MM.1S (cell line): Measurements from ENCODE around the gene PTPRN2.

Experiments
- DNase-seq: peaks from one replicate; pipeline ENCODE4 v3.0.0-alpha.2; 2015
- H2AFZ ChIP-seq: fragments of 300-600 bp; sonication (generic); 2 replicates; pipeline ENCODE4 v1.6.0; 2016; ENCODE audit warnings: antibody characterized with exemption, low read length
- H3F3A ChIP-seq: fragments of 300-600 bp; sonication (generic); 2 replicates; pipeline ENCODE4 v1.6.1; 2016; ENCODE audit warnings: mild to moderate bottlenecking, antibody characterized with exemption, low read length, moderate library complexity, mixed read lengths; ENCODE audit not compliant: insufficient read depth
- H3K27ac ChIP-seq: fragments of 300-600 bp; sonication (generic); 2 replicates; pipeline ENCODE4 v1.5.1; 2016; ENCODE audit warnings: mild to moderate bottlenecking, low read length
- H3K27me3 ChIP-seq: fragments of 300-600 bp; sonication (generic); replicated peaks from 2 replicates; pipeline ENCODE4 v1.6.0; 2016; ENCODE audit warnings: low read length; ENCODE audit not compliant: insufficient read depth
- H3K36me3 ChIP-seq: fragments of 300-600 bp; sonication (generic); replicated peaks from 2 replicates; pipeline ENCODE4 v1.6.1; 2016; ENCODE audit warnings: mild to moderate bottlenecking, low read length, mixed read lengths; ENCODE audit not compliant: insufficient read depth
- H3K4me1 ChIP-seq: fragments of 300-600 bp; sonication (generic); 2 replicates; pipeline ENCODE4 v1.6.1; 2016; ENCODE audit warnings: low read length, mixed read lengths
- H3K4me2 ChIP-seq: fragments of 300-600 bp; sonication (generic); 2 replicates; pipeline ENCODE4 v1.6.0; 2016; ENCODE audit warnings: low read depth, low read length
- H3K4me3 ChIP-seq: fragments of 300-600 bp; sonication (generic); 2 replicates; pipeline ENCODE4 v1.5.1; 2016; ENCODE audit warnings: low read length, mixed read lengths
- H3K79me2 ChIP-seq: fragments of 300-600 bp; sonication (generic); 2 replicates; pipeline ENCODE4 v1.6.1; 2016; ENCODE audit warnings: mixed run types, low read length, mixed read lengths
- H3K9ac ChIP-seq: fragments of 300-600 bp; sonication (generic); 2 replicates; pipeline ENCODE4 v1.6.1; 2016; ENCODE audit warnings: low read length, mixed read lengths
- H3K9me2 ChIP-seq: fragments of 300-600 bp; sonication (generic); replicated peaks from 2 replicates; pipeline ENCODE4 v1.6.1; 2016; ENCODE audit warnings: mild to moderate bottlenecking, low read length, mixed read lengths; ENCODE audit not compliant: insufficient read depth
- H3K9me3 ChIP-seq: fragments of 300-600 bp; sonication (generic); replicated peaks from 2 replicates; pipeline ENCODE4 v1.6.1; 2016; ENCODE audit warnings: mild to moderate bottlenecking, low read length, mixed read lengths; ENCODE audit not compliant: insufficient read depth
- H4K20me1 ChIP-seq: fragments of 300-600 bp; sonication (generic); 2 replicates; pipeline ENCODE4 v1.6.1; 2016; ENCODE audit warnings: mild to moderate bottlenecking, low read length, moderate library complexity, mixed read lengths; ENCODE audit not compliant: insufficient read depth
- EZH2 ChIP-seq: fragments of 300-600 bp; sonication (generic); optimal IDR thresholded peaks from 2 replicates; pipeline ENCODE3; 2017; ENCODE audit warnings: low read depth, mild to moderate bottlenecking, antibody characterized with exemption, low read length, mixed read lengths
- EZH2phosphoT487 ChIP-seq: fragments of 300-600 bp; sonication (generic); IDR thresholded peaks from 2 replicates; pipeline ENCODE4 v1.6.1; 2018; ENCODE audit warnings: antibody characterized with exemption, low read length
- TF ChIP-seq, protein P1 (sequence below): fragments of 300-600 bp; sonication (generic); IDR thresholded peaks from 2 replicates; pipeline ENCODE4 v1.5.1; 2016; ENCODE audit warnings: antibody characterized with exemption, low read length, mixed read lengths

The PTPRN2 gene

DNA sequence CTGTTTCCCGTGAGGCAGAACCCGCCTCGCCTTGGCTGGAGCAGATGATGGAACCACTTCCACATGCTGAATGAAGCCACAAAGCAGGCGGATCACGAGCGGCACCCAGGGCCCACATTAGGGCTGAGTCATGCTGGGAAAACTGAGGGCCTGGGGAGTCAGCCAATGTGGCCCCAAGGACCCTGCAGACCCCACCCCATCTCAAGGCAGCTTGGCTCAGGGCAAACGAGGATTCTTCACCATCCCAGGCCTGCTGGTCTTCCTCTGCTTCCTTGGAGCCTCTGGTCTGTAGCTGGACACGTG, 762.9 kb downstream of the PTPRN2 start:
- no peak for TF ChIP-seq EZH2
- TF ChIP-seq, protein P1, sequence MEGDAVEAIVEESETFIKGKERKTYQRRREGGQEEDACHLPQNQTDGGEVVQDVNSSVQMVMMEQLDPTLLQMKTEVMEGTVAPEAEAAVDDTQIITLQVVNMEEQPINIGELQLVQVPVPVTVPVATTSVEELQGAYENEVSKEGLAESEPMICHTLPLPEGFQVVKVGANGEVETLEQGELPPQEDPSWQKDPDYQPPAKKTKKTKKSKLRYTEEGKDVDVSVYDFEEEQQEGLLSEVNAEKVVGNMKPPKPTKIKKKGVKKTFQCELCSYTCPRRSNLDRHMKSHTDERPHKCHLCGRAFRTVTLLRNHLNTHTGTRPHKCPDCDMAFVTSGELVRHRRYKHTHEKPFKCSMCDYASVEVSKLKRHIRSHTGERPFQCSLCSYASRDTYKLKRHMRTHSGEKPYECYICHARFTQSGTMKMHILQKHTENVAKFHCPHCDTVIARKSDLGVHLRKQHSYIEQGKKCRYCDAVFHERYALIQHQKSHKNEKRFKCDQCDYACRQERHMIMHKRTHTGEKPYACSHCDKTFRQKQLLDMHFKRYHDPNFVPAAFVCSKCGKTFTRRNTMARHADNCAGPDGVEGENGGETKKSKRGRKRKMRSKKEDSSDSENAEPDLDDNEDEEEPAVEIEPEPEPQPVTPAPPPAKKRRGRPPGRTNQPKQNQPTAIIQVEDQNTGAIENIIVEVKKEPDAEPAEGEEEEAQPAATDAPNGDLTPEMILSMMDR = no peak
- no peak for TF ChIP-seq EZH2phosphoT487
- H3K27ac ChIP-seq = no peak overlapping the region
- H2AFZ ChIP-seq = no peak overlapping the region
- H3K9me2 ChIP-seq = no peaks in the 10 kb centered on the region
- no peak for DNase-seq
- no peaks in the 10 kb centered on the region for H3K9me3 ChIP-seq
- H3K9ac ChIP-seq = no peak overlapping the region
- H3K4me3 ChIP-seq = no peak overlapping the region
- no peaks in the 10 kb centered on the region for H3F3A ChIP-seq
- no peaks in the 10 kb centered on the region for H4K20me1 ChIP-seq
- H3K4me1 ChIP-seq = no peaks in the 10 kb centered on the region
- H3K27me3 ChIP-seq = peaks cover 29% of the 10 kb centered on the region
- H3K79me2 ChIP-seq = no peaks in the 10 kb centered on the region
- no peaks in the 10 kb centered on the region for H3K36me3 ChIP-seq
- no peak overlapping the region for H3K4me2 ChIP-seq

DNA sequence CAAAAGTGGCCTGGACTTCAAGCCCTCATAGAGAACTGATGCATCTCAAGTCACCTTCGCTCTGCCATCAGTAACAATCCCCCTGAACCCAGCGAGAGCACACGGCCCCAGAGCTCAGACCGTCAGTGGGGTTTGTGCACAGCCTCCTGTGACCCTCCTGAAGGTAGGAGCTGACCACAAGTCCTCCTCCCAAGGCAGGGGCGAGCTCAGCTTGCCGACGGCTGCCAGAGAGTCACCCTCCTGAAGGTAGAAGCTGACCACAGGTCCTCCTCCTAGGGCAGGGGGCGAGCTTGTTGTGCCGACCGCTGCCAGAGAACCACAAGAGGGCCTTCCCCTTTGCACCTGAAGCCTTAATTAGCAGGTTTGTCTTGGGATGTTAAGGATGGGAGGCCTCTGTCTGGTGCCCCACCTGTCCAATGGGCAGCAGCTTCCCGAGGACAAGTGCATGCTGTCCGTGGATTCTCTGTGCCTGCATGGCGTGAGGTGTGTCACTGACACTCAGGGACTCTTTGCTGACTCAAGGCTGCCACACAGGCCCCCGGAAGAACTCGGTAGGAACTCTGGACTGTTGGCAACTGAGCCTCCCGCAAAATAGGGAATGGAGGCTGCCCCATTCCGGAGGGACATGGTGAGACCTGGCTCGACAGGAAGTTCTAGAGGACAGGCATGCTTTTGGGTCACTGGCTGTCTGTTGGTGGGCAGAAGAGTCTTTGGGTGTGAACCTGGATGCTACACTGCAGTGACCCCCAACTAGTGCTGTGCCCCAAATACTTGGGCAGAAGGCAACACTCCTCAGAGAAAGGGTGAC, 763.4 kb downstream of the PTPRN2 start:
- no peak for DNase-seq
- Histone ChIP-seq H3K36me3 (no peaks in the 10 kb centered on the region), H4K20me1 (no peaks in the 10 kb centered on the region), H3K4me1 (no peaks in the 10 kb centered on the region), H3K27me3 (peaks cover 25% of the 10 kb centered on the region), H3K4me2 (no peak overlapping the region), H3K79me2 (no peaks in the 10 kb centered on the region), H3K27ac (no peak overlapping the region), H3K9me3 (no peaks in the 10 kb centered on the region), H3K9me2 (no peaks in the 10 kb centered on the region), H2AFZ (no peak overlapping the region), H3K9ac (no peak overlapping the region), H3F3A (no peaks in the 10 kb centered on the region), H3K4me3 (no peak overlapping the region)
- TF ChIP-seq, protein P1 = no peak
- TF ChIP-seq EZH2phosphoT487 (no peak), EZH2 (no peak)

DNA sequence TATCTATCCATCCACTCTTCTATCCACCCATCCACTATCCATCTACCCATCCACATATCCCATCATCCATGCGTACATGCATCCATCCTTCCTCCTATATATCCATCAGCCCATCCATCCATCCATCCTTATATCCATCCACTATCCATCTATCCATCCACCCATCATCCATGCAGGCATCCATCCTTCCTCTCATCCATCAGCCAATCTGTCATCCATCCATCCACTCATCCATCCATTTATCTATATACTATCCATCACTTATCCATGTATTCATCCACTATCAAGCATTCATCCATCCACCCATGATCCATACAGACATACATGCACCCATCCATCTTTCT, 765.0 kb downstream of the PTPRN2 start:
- H2AFZ ChIP-seq = no peak overlapping the region
- DNase-seq = no peak
- no peaks in the 10 kb centered on the region for H3K79me2 ChIP-seq
- H3K4me2 ChIP-seq = no peak overlapping the region
- H3K27ac ChIP-seq = no peak overlapping the region
- H3K9me3 ChIP-seq = no peaks in the 10 kb centered on the region
- no peaks in the 10 kb centered on the region for H4K20me1 ChIP-seq
- no peaks in the 10 kb centered on the region for H3K36me3 ChIP-seq
- H3F3A ChIP-seq = no peaks in the 10 kb centered on the region
- H3K9ac ChIP-seq = no peak overlapping the region
- no peak overlapping the region for H3K4me3 ChIP-seq
- TF ChIP-seq EZH2 (no peak), EZH2phosphoT487 (no peak)
- TF ChIP-seq, protein P1 = no peak
- H3K9me2 ChIP-seq = no peaks in the 10 kb centered on the region
- H3K4me1 ChIP-seq = no peaks in the 10 kb centered on the region
- peaks cover 10% of the 10 kb centered on the region for H3K27me3 ChIP-seq
